A549 (cell line): ENCODE measurements around the gene FNIP2. TPM values are rescaled to one million over a fixed set of nuclear protein-coding genes. Genes with fewer than 3 reads are reported as not detected.

Source experiments
- ATAC-seq, 2 experiments: fragments of 200-7000 bp in 1 of 2; fragments of >200 bp in 1 of 2; cut with Nextera tagmentation in 1 of 2; cut with Tn5 transposase in 1 of 2; 3 replicates each; pipeline versions ENCODE4 v1.8.0 to v1.9.1; 2018 to 2020; ENCODE audit warnings: mild to moderate bottlenecking in 1 of 2, moderate library complexity in 1 of 2
- CTCF ChIA-PET: fragments of 300-600 bp; sonication (Branson Sonifier 250); formaldehyde crosslinking; extraction: SDS; loops from one replicate; lab custom pipeline; 2021; ENCODE audit warnings: antibody characterized with exemption, inconsistent platforms; lab: Yijun Ruan, JAX
- POLR2A ChIA-PET: fragments of 350-600 bp; formaldehyde crosslinking; extraction: SDS; loops from one replicate; lab custom pipeline; 2021; ENCODE audit warnings: antibody characterized with exemption, inconsistent platforms; lab: Yijun Ruan, JAX
- DNase-seq, 2 experiments: peaks; one replicate each; pipeline versions ENCODE4 v3.0.0 to v3.0.0-alpha.2; 2011 to 2016; ENCODE audit warnings: low read depth in 1 of 2, low spot score in 1 of 2
- FAIRE-seq: peaks from 2 replicates; lab custom pipeline; 2011; peaks lifted over from hg19 to GRCh38; lab: Jason Lieb, UNC
- H3K27ac ChIP-seq, 2 experiments: fragments of >200 bp; sonication (Bioruptor Twin); formaldehyde crosslinking; 3 replicates each; pipeline ENCODE4 v1.5.1; 2016 to 2017
- H3K4me1 ChIP-seq: fragments of >200 bp; sonication (Bioruptor Twin); formaldehyde crosslinking; 3 replicates; pipeline ENCODE4 v1.6.1; 2016
- H3K4me2 ChIP-seq: fragments of >200 bp; sonication (Bioruptor Twin); formaldehyde crosslinking; 3 replicates; pipeline ENCODE4 v1.6.1; 2016
- H3K4me3 ChIP-seq: fragments of >200 bp; sonication (Bioruptor Twin); formaldehyde crosslinking; 3 replicates; pipeline ENCODE4 v1.5.1; 2016
- H3K9me3 ChIP-seq: fragments of >200 bp; sonication (Bioruptor Twin); formaldehyde crosslinking; 3 replicates; pipeline ENCODE4 v1.6.1; 2016
- CEBPB ChIP-seq, 2 experiments: fragments of >200 bp in 1 of 2; sonication (Bioruptor Twin) in 1 of 2; formaldehyde crosslinking in 1 of 2; IDR thresholded peaks; 2 replicates each; pipeline ENCODE4 v1.6.1; 2012 to 2016
- CHD2 ChIP-seq: fragments of 150-350 bp; IDR thresholded peaks from 2 replicates; pipeline ENCODE4 v1.6.1; 2014; ENCODE audit warnings: low read length; ENCODE audit not compliant: partially characterized antibody
- CHD4 ChIP-seq: fragments of 200-600 bp; sonication (generic); IDR thresholded peaks from 2 replicates; pipeline ENCODE4 v1.6.1; 2016; ENCODE audit warnings: antibody characterized with exemption, mild to moderate bottlenecking, borderline replicate concordance
- FOSL2 ChIP-seq, 2 experiments: fragments of 450-650 bp in 1 of 2; fragments of >200 bp in 1 of 2; sonication (Bioruptor Twin) in 1 of 2; formaldehyde crosslinking; IDR thresholded peaks; 2 replicates each; pipeline versions ENCODE4 v1.5.0 to v1.6.1; 2016 to 2020; ENCODE audit warnings: mild to moderate bottlenecking in 1 of 2, moderate library complexity in 1 of 2
- FOXS1 ChIP-seq: fragments of 250-450 bp; sonication (Bioruptor Pico); IDR thresholded peaks from 2 replicates; pipeline ENCODE4 v1.5.0; 2020; ENCODE audit warnings: mild to moderate bottlenecking, moderate library complexity
- GATA3 ChIP-seq: IDR thresholded peaks from 2 replicates; pipeline ENCODE4 v1.6.1; 2012; ENCODE audit warnings: borderline replicate concordance
- HEYL ChIP-seq: fragments of 250-450 bp; sonication (Bioruptor Pico); IDR thresholded peaks from 2 replicates; pipeline ENCODE4 v1.8.0; 2021; ENCODE audit warnings: mild to moderate bottlenecking, moderate library complexity
- JUN ChIP-seq, 2 experiments: fragments of >200 bp; sonication (Bioruptor Twin); formaldehyde crosslinking; IDR thresholded peaks; 2 replicates in 1 of 2; 3 replicates in 1 of 2; pipeline ENCODE4 v1.6.1; 2016 to 2017
- KDM1A ChIP-seq: fragments of 200-600 bp; sonication (generic); IDR thresholded peaks from 2 replicates; pipeline ENCODE4 v1.6.1; 2016; ENCODE audit warnings: low read depth, mild to moderate bottlenecking
- KDM5A ChIP-seq: fragments of 200-600 bp; sonication (generic); IDR thresholded peaks from 2 replicates; pipeline ENCODE4 v1.6.1; 2016; ENCODE audit warnings: antibody characterized with exemption, mild to moderate bottlenecking
- MAFK ChIP-seq: fragments of 450-650 bp; IDR thresholded peaks from 2 replicates; pipeline ENCODE4 v1.6.1; 2014; ENCODE audit not compliant: partially characterized antibody
- NFE2L2 ChIP-seq: fragments of 150-350 bp; conservative IDR thresholded peaks from 2 replicates; pipeline ENCODE4 v1.6.1; 2014; ENCODE audit warnings: low read length
- NR3C1 ChIP-seq: fragments of >200 bp; sonication (Bioruptor Twin); formaldehyde crosslinking; IDR thresholded peaks from 3 replicates; pipeline ENCODE4 v1.6.1; 2017
- POLR2AphosphoS2 ChIP-seq: conservative IDR thresholded peaks from 2 replicates; pipeline ENCODE4 v1.6.1; 2012; ENCODE audit warnings: low read length, improper control_type of control experiment, inconsistent platforms
- RCOR1 ChIP-seq: fragments of 150-350 bp; IDR thresholded peaks from 2 replicates; pipeline ENCODE4 v1.6.1; 2014; ENCODE audit warnings: antibody characterized with exemption, low read length, low read depth
- RFX5 ChIP-seq: fragments of 450-650 bp; IDR thresholded peaks from 2 replicates; pipeline ENCODE4 v1.7.1; 2014; ENCODE audit warnings: antibody characterized with exemption, mild to moderate bottlenecking, moderate library complexity
- RNF2 ChIP-seq: fragments of 200-600 bp; sonication (generic); IDR thresholded peaks from 2 replicates; pipeline ENCODE4 v1.6.1; 2016; ENCODE audit warnings: low read depth, mild to moderate bottlenecking, antibody characterized with exemption, moderate library complexity, borderline replicate concordance
- SMC3 ChIP-seq: fragments of >200 bp; sonication (Bioruptor Twin); formaldehyde crosslinking; IDR thresholded peaks from 3 replicates; pipeline ENCODE4 v1.6.1; 2018; ENCODE audit warnings: inconsistent platforms
- TP53 ChIP-seq: fragments of 250-450 bp; sonication (Bioruptor Pico); IDR thresholded peaks from 2 replicates; pipeline ENCODE4 v1.5.0; 2021; ENCODE audit warnings: mild to moderate bottlenecking, moderate library complexity
- ZNF302 ChIP-seq: fragments of 250-450 bp; sonication (Bioruptor Pico); IDR thresholded peaks from 2 replicates; pipeline ENCODE4 v1.9.0; 2021; ENCODE audit warnings: inconsistent platforms, mild to moderate bottlenecking, moderate library complexity
- WGBS: methylation state at CpG from one replicate; pipeline ENCODE4 v1.1.6; 2017; ENCODE audit errors: missing lambda C conversion rate; 5-methylcytosine and 5-hydroxymethylcytosine counted together
- polyA plus RNA-seq, 4 experiments: library from polyadenylated mRNA; depleted of rRNA in 3 of 4; stranded (reverse); fragments of >200 nt; fragmentation: RNase III in 1 of 4; extraction: RNeasy Plus Mini Kit Qiagen cat#74134 plus additional on column Dnase treatment in 1 of 4; gene quantifications; 2 replicates in 3 of 4; 3 replicates in 1 of 4; pipeline ENCODE4 v1.2.3, GENCODE V29; 2011 to 2017
- TF ChIP-seq, protein P1 (sequence below): fragments of 250-450 bp; sonication (Bioruptor Pico); IDR thresholded peaks from 2 replicates; pipeline ENCODE4 v1.5.0; 2020; ENCODE audit warnings: low read depth, mild to moderate bottlenecking, moderate library complexity
- TF ChIP-seq, protein P2 (sequence below): fragments of >200 bp; sonication (Bioruptor Twin); formaldehyde crosslinking; IDR thresholded peaks from 3 replicates; pipeline ENCODE4 v1.5.1; 2016
- TF ChIP-seq, protein P3 (sequence below): fragments of 450-650 bp; IDR thresholded peaks from 2 replicates; pipeline ENCODE4 v1.6.1; 2014; ENCODE audit warnings: antibody characterized with exemption
- TF ChIP-seq, protein P4 (sequence below): fragments of >200 bp; sonication (Bioruptor Twin); formaldehyde crosslinking; IDR thresholded peaks from 3 replicates; pipeline ENCODE4 v1.6.1; 2016
- TF ChIP-seq, protein P5 (sequence below): IDR thresholded peaks from 2 replicates; pipeline ENCODE4 v1.6.1; 2012

The FNIP2 gene
- polyA plus RNA-seq, 2 of the 4 experiments (the other 2 are of a cell fraction), result 2.0 to 2.5 TPM

DNA sequence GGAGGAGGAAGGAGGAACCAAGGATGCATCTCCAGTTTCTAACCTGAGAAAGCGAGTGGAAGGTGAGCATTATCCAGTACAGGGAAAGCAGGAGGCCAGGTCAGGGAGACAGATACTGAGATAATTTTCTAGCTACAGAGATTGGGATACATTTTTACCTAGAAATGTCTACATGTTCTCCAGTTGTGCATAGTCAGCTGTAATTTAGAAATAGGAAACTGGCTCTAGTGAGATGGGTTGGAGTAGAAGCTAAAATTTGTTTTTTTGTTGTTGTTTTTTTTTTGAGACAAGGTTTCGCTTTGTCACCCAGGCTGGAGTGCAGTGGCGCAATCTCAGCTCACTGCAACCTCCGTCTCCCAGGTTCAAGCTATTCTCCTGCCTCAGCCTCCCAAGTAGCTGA is 71.3 kb downstream of the FNIP2 start:
- ATAC-seq (no peak), FAIRE-seq (no peak), DNase-seq (no peak)
- TF ChIP-seq KDM1A (no peak), ZNF302 (no peak), MAFK (peak; percentile 32)
- Histone ChIP-seq H3K4me2 (no peak overlapping the region), H3K27ac (no peak overlapping the region), H3K4me1 (no peaks in the 10 kb centered on the region), H3K9me3 (no peaks in the 10 kb centered on the region), H3K4me3 (no peak overlapping the region)
- POLR2A ChIA-PET, result no interaction called here
- WGBS, result 96% methylated on average over 4 of the region's 4 CpGs
- CTCF ChIA-PET, result interaction anchor here (0.7 to 2.2 kb wide), 4 partner anchors 10 to 558 kb away, joined by 3 to 12 read pairs (median 4); no protein-coding TSS in a partner anchor

DNA sequence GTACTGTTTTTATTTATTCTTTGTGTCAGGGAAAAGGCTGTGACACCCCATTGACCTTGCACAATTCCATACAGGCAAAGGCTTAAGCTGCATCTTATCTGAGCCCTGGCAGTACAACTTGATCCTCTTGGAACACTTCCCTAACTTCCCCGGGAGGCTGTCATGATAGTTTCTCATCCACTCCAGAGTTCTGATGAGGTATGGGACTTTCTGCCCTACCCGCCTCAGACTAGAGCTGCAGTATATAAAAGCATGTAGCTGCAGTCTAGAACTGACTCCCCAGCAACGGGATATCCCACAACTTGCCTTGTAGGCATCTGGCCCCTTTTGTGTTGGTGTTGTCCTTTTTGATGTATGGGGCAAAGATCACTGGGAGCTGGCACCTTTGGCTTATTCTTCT is 72.7 kb downstream of the FNIP2 start:
- 82% methylated on average over 3 of the region's 3 CpGs for WGBS
- Histone ChIP-seq H3K4me2 (no peak overlapping the region), H3K9me3 (no peaks in the 10 kb centered on the region), H3K4me1 (no peaks in the 10 kb centered on the region), H3K4me3 (no peak overlapping the region), H3K27ac (no peak overlapping the region)
- TF ChIP-seq FOXS1 (CRISPR knock-in tag) (no peak), CEBPB (IDR thresholded peaks at IDR 0.05) (no peak), GATA3 (no peak), RNF2 (no peak), KDM5A (no peak)
- TF ChIP-seq, protein P1, sequence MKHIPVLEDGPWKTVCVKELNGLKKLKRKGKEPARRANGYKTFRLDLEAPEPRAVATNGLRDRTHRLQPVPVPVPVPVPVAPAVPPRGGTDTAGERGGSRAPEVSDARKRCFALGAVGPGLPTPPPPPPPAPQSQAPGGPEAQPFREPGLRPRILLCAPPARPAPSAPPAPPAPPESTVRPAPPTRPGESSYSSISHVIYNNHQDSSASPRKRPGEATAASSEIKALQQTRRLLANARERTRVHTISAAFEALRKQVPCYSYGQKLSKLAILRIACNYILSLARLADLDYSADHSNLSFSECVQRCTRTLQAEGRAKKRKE, result no peak
- POLR2A ChIA-PET, result no interaction called here
- DNase-seq (no peak), ATAC-seq (no peak), FAIRE-seq (no peak)
- CTCF ChIA-PET, result interaction anchor here (1.0 kb wide), 1 partner anchor 10 kb away, joined by 3 read pairs; no protein-coding TSS in a partner anchor

DNA sequence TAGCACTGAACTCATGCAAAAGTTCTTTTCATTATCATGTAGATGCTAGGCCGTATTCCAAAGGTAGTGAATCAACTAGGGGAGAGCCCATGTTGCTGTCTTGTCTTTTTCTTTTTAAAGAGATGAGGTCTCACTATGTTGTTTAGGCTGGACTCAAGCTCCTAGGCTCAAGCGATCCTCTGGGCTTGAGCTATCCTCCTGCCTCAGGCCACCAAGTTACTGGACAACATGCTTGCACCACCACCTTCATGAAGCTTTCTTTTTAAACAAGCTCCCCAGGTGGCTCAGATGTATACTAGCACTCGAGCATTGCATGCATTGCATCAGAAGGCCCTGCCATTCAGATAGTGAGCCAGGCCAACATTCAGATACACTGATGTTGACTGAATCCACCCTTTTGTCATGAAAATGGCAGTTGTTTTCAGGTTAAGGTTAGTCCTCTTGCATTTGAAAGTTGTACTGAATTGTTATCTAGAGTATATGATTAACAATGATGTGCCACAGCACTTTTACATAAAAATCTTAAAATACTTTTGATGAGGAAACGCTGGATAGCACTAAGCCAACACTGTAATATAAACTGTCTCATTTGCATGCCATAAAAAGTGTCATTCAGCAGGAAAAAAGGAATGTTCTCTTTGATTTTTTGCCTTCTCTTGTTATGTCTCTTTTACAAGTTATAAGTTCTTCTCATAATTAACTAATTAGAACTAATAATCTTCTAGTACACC is 76.7 kb downstream of the FNIP2 start:
- no peak overlapping the region for H3K4me2 ChIP-seq
- ChIA-PET CTCF (interaction anchor here (0.6 to 1.7 kb wide), 3 partner anchors 8 to 84 kb away, joined by 3 to 4 read pairs (median 3); no protein-coding TSS in a partner anchor), POLR2A (no interaction called here)
- WGBS, result 87% methylated on average over 4 of the region's 4 CpGs
- no peak for ATAC-seq
- TF ChIP-seq GATA3 (no peak), ZNF302 (no peak), JUN (IDR thresholded peaks at IDR 0.05) (no peak), POLR2AphosphoS2 (no peak), NFE2L2 (no peak), FOSL2 (IDR thresholded peaks at IDR 0.05) (no peak), FOSL2 (CRISPR knock-in tag; IDR thresholded peaks at IDR 0.05) (no peak), SMC3 (no peak), RFX5 (no peak), MAFK (no peak), NR3C1 (no peak), HEYL (no peak), CHD2 (no peak), FOXS1 (CRISPR knock-in tag) (no peak), TP53 (CRISPR knock-in tag) (no peak), RCOR1 (no peak), CHD4 (no peak)
- TF ChIP-seq, protein P2, sequence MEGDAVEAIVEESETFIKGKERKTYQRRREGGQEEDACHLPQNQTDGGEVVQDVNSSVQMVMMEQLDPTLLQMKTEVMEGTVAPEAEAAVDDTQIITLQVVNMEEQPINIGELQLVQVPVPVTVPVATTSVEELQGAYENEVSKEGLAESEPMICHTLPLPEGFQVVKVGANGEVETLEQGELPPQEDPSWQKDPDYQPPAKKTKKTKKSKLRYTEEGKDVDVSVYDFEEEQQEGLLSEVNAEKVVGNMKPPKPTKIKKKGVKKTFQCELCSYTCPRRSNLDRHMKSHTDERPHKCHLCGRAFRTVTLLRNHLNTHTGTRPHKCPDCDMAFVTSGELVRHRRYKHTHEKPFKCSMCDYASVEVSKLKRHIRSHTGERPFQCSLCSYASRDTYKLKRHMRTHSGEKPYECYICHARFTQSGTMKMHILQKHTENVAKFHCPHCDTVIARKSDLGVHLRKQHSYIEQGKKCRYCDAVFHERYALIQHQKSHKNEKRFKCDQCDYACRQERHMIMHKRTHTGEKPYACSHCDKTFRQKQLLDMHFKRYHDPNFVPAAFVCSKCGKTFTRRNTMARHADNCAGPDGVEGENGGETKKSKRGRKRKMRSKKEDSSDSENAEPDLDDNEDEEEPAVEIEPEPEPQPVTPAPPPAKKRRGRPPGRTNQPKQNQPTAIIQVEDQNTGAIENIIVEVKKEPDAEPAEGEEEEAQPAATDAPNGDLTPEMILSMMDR, result no peak
- TF ChIP-seq, protein P3, sequence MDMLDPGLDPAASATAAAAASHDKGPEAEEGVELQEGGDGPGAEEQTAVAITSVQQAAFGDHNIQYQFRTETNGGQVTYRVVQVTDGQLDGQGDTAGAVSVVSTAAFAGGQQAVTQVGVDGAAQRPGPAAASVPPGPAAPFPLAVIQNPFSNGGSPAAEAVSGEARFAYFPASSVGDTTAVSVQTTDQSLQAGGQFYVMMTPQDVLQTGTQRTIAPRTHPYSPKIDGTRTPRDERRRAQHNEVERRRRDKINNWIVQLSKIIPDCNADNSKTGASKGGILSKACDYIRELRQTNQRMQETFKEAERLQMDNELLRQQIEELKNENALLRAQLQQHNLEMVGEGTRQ, result no peak
- TF ChIP-seq, protein P4, sequence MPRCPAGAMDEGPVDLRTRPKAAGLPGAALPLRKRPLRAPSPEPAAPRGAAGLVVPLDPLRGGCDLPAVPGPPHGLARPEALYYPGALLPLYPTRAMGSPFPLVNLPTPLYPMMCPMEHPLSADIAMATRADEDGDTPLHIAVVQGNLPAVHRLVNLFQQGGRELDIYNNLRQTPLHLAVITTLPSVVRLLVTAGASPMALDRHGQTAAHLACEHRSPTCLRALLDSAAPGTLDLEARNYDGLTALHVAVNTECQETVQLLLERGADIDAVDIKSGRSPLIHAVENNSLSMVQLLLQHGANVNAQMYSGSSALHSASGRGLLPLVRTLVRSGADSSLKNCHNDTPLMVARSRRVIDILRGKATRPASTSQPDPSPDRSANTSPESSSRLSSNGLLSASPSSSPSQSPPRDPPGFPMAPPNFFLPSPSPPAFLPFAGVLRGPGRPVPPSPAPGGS, result no peak
- TF ChIP-seq, protein P5, sequence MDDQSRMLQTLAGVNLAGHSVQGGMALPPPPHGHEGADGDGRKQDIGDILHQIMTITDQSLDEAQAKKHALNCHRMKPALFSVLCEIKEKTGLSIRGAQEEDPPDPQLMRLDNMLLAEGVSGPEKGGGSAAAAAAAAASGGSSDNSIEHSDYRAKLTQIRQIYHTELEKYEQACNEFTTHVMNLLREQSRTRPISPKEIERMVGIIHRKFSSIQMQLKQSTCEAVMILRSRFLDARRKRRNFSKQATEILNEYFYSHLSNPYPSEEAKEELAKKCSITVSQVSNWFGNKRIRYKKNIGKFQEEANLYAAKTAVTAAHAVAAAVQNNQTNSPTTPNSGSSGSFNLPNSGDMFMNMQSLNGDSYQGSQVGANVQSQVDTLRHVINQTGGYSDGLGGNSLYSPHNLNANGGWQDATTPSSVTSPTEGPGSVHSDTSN, result no peak
- no peaks in the 10 kb centered on the region for H3K9me3 ChIP-seq
- H3K27ac ChIP-seq, result no peak overlapping the region
- FAIRE-seq, result no peak
- H3K4me1 ChIP-seq, result no peaks in the 10 kb centered on the region
- DNase-seq, result no peak
- no peak overlapping the region for H3K4me3 ChIP-seq
